Measurements from ENCODE around the gene ALKBH3.

ALKBH3 gene

GRCh38 chr11:43871051-43871450 lies 9.6 kb upstream of the ALKBH3 start:
- H3K27ac ChIP-seq (ENCODE audit: low read length, poor library complexity, severe bottlenecking), result no peak overlapping the region
- H2BK15ac ChIP-seq (ENCODE audit: low read depth, poor library complexity, severe bottlenecking), result no peak overlapping the region
- H3K9me3 ChIP-seq (ENCODE audit: control insufficient read depth, low read length), result peaks cover 6% of the 10 kb centered on the region
- no peak overlapping the region for H4K8ac ChIP-seq (ENCODE audit: low read length)
- H3K9ac ChIP-seq (ENCODE audit: low read length), result no peak overlapping the region
- H3K79me1 ChIP-seq (replicated peaks; ENCODE audit: low read length, poor library complexity, severe bottlenecking), result no peaks in the 10 kb centered on the region
- H3K23ac ChIP-seq (ENCODE audit: low read length in 2 of 2), result no peak overlapping the region
- H3K14ac ChIP-seq (ENCODE audit: low read length in 2 of 2), result no peak overlapping the region
- DNase-seq, result no peak
- no peak overlapping the region for H2BK5ac ChIP-seq (ENCODE audit: low read depth, low read length, poor library complexity, severe bottlenecking)
- no peak overlapping the region for H3K4ac ChIP-seq (ENCODE audit: low read depth in 1 of 2, low read length in 2 of 2)
- no peak overlapping the region for H2BK12ac ChIP-seq (ENCODE audit: low read length in 2 of 2)
- WGBS, result 74% methylated on average over 2 of the region's 2 CpGs
- peaks cover 4% of the 10 kb centered on the region for H3K4me1 ChIP-seq (ENCODE audit: control insufficient read depth, insufficient read depth, low read depth, low read length)
- H2AFZ ChIP-seq (ENCODE audit: low read depth, low read length), result no peak overlapping the region
- no peak overlapping the region for H3K18ac ChIP-seq (ENCODE audit: low read depth in 1 of 2, low read length in 2 of 2)
- H3K4me2 ChIP-seq (ENCODE audit: low read length, poor library complexity, severe bottlenecking), result no peak overlapping the region
- no peak overlapping the region for H2BK120ac ChIP-seq (ENCODE audit: low read depth, low read length)
- no peaks in the 10 kb centered on the region for H3K36me3 ChIP-seq (ENCODE audit: control insufficient read depth in 1 of 2, insufficient read depth in 2 of 2, low read depth in 1 of 2, low read length in 2 of 2)
- no peak overlapping the region for H2AK5ac ChIP-seq (ENCODE audit: low read length, severe bottlenecking)
- peaks cover 21 to 41% of the 10 kb centered on the region in 2 experiments for H3K27me3 ChIP-seq (ENCODE audit: control insufficient read depth in 1 of 2, insufficient read depth in 1 of 2, low read length in 2 of 2)
- no peak overlapping the region for H4K91ac ChIP-seq (ENCODE audit: low read length)
- no peak overlapping the region for H3K4me3 ChIP-seq (ENCODE audit: insufficient read depth in 1 of 2, low read depth in 1 of 2, low read length in 2 of 2)

- Histone ChIP-seq H3K79me1 (replicated peaks; ENCODE audit: low read length, poor library complexity, severe bottlenecking) (no peaks in the 10 kb centered on the region), H3K4ac (ENCODE audit: low read depth in 1 of 2, low read length in 2 of 2) (no peak overlapping the region), H2BK120ac (ENCODE audit: low read depth, low read length) (no peak overlapping the region), H3K4me2 (ENCODE audit: low read length, poor library complexity, severe bottlenecking) (no peak overlapping the region), H2AK5ac (ENCODE audit: low read length, severe bottlenecking) (no peak overlapping the region), H2AFZ (ENCODE audit: low read depth, low read length) (no peak overlapping the region), H4K91ac (ENCODE audit: low read length) (no peak overlapping the region), H2BK5ac (ENCODE audit: low read depth, low read length, poor library complexity, severe bottlenecking) (no peak overlapping the region), H3K9ac (ENCODE audit: low read length) (no peak overlapping the region), H3K27ac (ENCODE audit: low read length, poor library complexity, severe bottlenecking) (no peak overlapping the region), H3K14ac (ENCODE audit: low read length in 2 of 2) (no peak overlapping the region), H3K36me3 (ENCODE audit: control insufficient read depth in 1 of 2, insufficient read depth in 2 of 2, low read depth in 1 of 2, low read length in 2 of 2) (no peaks in the 10 kb centered on the region), H3K4me1 (ENCODE audit: control insufficient read depth, insufficient read depth, low read depth, low read length) (peaks cover 3% of the 10 kb centered on the region), H4K8ac (ENCODE audit: low read length) (no peak overlapping the region), H3K23ac (ENCODE audit: low read length in 2 of 2) (no peak overlapping the region), H3K9me3 (ENCODE audit: control insufficient read depth, low read length) (peaks cover 2% of the 10 kb centered on the region), H2BK15ac (ENCODE audit: low read depth, poor library complexity, severe bottlenecking) (no peak overlapping the region), H3K27me3 (ENCODE audit: control insufficient read depth in 1 of 2, insufficient read depth in 1 of 2, low read length in 2 of 2) (peaks cover 24 to 57% of the 10 kb centered on the region in 2 experiments), H3K4me3 (ENCODE audit: insufficient read depth in 1 of 2, low read depth in 1 of 2, low read length in 2 of 2) (no peak overlapping the region), H3K18ac (ENCODE audit: low read depth in 1 of 2, low read length in 2 of 2) (no peak overlapping the region), H2BK12ac (ENCODE audit: low read length in 2 of 2) (no peak overlapping the region)
- no peak for DNase-seq
- 85% methylated on average over 7 of the region's 7 CpGs for WGBS
Observed at GRCh38 chr11:43872995-43873394, 7.6 kb upstream of the ALKBH3 start.

- Histone ChIP-seq H2AFZ (ENCODE audit: low read depth, low read length) (no peak overlapping the region), H3K4ac (ENCODE audit: low read depth in 1 of 2, low read length in 2 of 2) (no peak overlapping the region), H4K8ac (ENCODE audit: low read length) (no peak overlapping the region), H3K4me1 (ENCODE audit: control insufficient read depth, insufficient read depth, low read depth, low read length) (peaks cover 3% of the 10 kb centered on the region), H3K9ac (ENCODE audit: low read length) (no peak overlapping the region), H3K4me2 (ENCODE audit: low read length, poor library complexity, severe bottlenecking) (no peak overlapping the region), H3K79me1 (replicated peaks; ENCODE audit: low read length, poor library complexity, severe bottlenecking) (no peaks in the 10 kb centered on the region), H3K23ac (ENCODE audit: low read length in 2 of 2) (no peak overlapping the region), H2BK12ac (ENCODE audit: low read length in 2 of 2) (no peak overlapping the region), H4K91ac (ENCODE audit: low read length) (no peak overlapping the region), H2BK120ac (ENCODE audit: low read depth, low read length) (no peak overlapping the region), H3K14ac (ENCODE audit: low read length in 2 of 2) (no peak overlapping the region), H3K36me3 (ENCODE audit: control insufficient read depth in 1 of 2, insufficient read depth in 2 of 2, low read depth in 1 of 2, low read length in 2 of 2) (no peaks in the 10 kb centered on the region), H2BK15ac (ENCODE audit: low read depth, poor library complexity, severe bottlenecking) (no peak overlapping the region), H3K27me3 (ENCODE audit: control insufficient read depth in 1 of 2, insufficient read depth in 1 of 2, low read length in 2 of 2) (peaks cover 32 to 62% of the 10 kb centered on the region in 2 experiments), H3K4me3 (ENCODE audit: insufficient read depth in 1 of 2, low read depth in 1 of 2, low read length in 2 of 2) (no peak overlapping the region), H3K18ac (ENCODE audit: low read depth in 1 of 2, low read length in 2 of 2) (no peak overlapping the region), H2BK5ac (ENCODE audit: low read depth, low read length, poor library complexity, severe bottlenecking) (no peak overlapping the region), H2AK5ac (ENCODE audit: low read length, severe bottlenecking) (no peak overlapping the region), H3K27ac (ENCODE audit: low read length, poor library complexity, severe bottlenecking) (no peak overlapping the region), H3K9me3 (ENCODE audit: control insufficient read depth, low read length) (peaks cover 2% of the 10 kb centered on the region)
- 77% methylated on average over 1 of the region's 3 CpGs for whole genome bisulfite sequencing
- DNase-seq, result no peak
Observed at GRCh38 chr11:43874078-43874477, 6.6 kb upstream of the ALKBH3 start.

GRCh38 chr11:43874738-43875137 lies 5.9 kb upstream of the ALKBH3 start:
- Histone ChIP-seq H4K91ac (ENCODE audit: low read length) (no peak overlapping the region), H2BK5ac (ENCODE audit: low read depth, low read length, poor library complexity, severe bottlenecking) (no peak overlapping the region), H2AK5ac (ENCODE audit: low read length, severe bottlenecking) (no peak overlapping the region), H3K4ac (ENCODE audit: low read depth in 1 of 2, low read length in 2 of 2) (no peak overlapping the region), H3K36me3 (ENCODE audit: control insufficient read depth in 1 of 2, insufficient read depth in 2 of 2, low read depth in 1 of 2, low read length in 2 of 2) (no peaks in the 10 kb centered on the region), H3K9me3 (ENCODE audit: control insufficient read depth, low read length) (peaks cover 2% of the 10 kb centered on the region), H2BK15ac (ENCODE audit: low read depth, poor library complexity, severe bottlenecking) (no peak overlapping the region), H3K27ac (ENCODE audit: low read length, poor library complexity, severe bottlenecking) (no peak overlapping the region), H3K79me1 (replicated peaks; ENCODE audit: low read length, poor library complexity, severe bottlenecking) (no peaks in the 10 kb centered on the region), H3K4me1 (ENCODE audit: control insufficient read depth, insufficient read depth, low read depth, low read length) (no peaks in the 10 kb centered on the region), H2AFZ (ENCODE audit: low read depth, low read length) (no peak overlapping the region), H2BK12ac (ENCODE audit: low read length in 2 of 2) (no peak overlapping the region), H3K18ac (ENCODE audit: low read depth in 1 of 2, low read length in 2 of 2) (no peak overlapping the region), H2BK120ac (ENCODE audit: low read depth, low read length) (no peak overlapping the region), H3K14ac (ENCODE audit: low read length in 2 of 2) (no peak overlapping the region), H3K4me2 (ENCODE audit: low read length, poor library complexity, severe bottlenecking) (no peak overlapping the region), H3K27me3 (ENCODE audit: control insufficient read depth in 1 of 2, insufficient read depth in 1 of 2, low read length in 2 of 2) (peaks cover 35 to 65% of the 10 kb centered on the region in 2 experiments), H3K4me3 (ENCODE audit: insufficient read depth in 1 of 2, low read depth in 1 of 2, low read length in 2 of 2) (no peak overlapping the region), H3K9ac (ENCODE audit: low read length) (no peak overlapping the region), H3K23ac (ENCODE audit: low read length in 2 of 2) (no peak overlapping the region), H4K8ac (ENCODE audit: low read length) (no peak overlapping the region)
- 62% methylated on average over 1 of the region's 1 CpG for WGBS
- no peak for DNase-seq

Measured in mesenchymal stem cell (in vitro differentiated cells and primary cell).